ENCODE results near the gene CHRD.

- no peak for TF ChIP-seq CTCF (IDR thresholded peaks at IDR 0.05)
- no peak for TF ChIP-seq ZFX (IDR thresholded peaks at IDR 0.05; ENCODE audit: borderline replicate concordance)
These were observed 5.1 kb downstream of the CHRD start for GRCh38 chr3:184384856-184385422.
